GM19240 (cell line): ENCODE measurements around the gene SH3D19.
A peak's percentile ranks its signal among the peaks of the same experiment; 100 is the strongest.
"Not testable (repeated sequence)": the region's sequence is repeated elsewhere in the genome, so short reads cannot be mapped to it uniquely, and the experiment has no call there.

Experiments used
- DNase-seq: peaks from one replicate; pipeline ENCODE4 v3.0.0; 2011; ENCODE audit warnings: low spot score; ENCODE audit not compliant: insufficient read length

Gene SH3D19

GRCh38 chr4:151325111-151325948 is at the start of gene SH3D19:
TSS of gene SH3D19 (minus strand) at chr4:151325605. CDS start at chr4:151325352, 253 bp downstream.
- no peak for DNase-seq

GRCh38 chr4:151362404-151363164 is 37.2 kb upstream of the SH3D19 start:
- peak; percentile 71 for DNase-seq

- no peak for DNase-seq
These were observed 36.6 kb upstream of the SH3D19 start for GRCh38 chr4:151361966-151362365.

DNA sequence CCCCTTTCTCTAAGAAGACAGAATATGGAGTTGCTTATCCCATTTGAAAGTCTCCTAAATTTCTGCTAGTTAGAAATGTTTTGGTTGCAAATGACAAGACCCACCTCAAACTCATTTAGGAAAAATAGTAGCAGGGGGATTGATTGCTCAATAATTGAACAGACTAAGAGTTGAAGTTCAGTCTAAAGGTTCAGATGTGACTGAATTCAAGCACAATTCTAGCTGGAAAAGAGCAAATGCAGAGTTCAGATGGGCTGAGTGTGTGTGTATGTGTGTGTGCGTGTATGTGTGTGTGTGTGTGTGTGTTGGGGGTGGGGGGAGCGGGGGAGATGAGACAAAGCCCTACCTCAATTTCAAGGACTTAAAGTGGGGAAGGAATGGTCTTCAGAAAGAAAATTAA is 35.7 kb upstream of the SH3D19 start:
- DNase-seq, result no peak

- DNase-seq, result no peak
These were observed 34.2 kb upstream of the SH3D19 start for GRCh38 chr4:151359576-151359975.

DNA sequence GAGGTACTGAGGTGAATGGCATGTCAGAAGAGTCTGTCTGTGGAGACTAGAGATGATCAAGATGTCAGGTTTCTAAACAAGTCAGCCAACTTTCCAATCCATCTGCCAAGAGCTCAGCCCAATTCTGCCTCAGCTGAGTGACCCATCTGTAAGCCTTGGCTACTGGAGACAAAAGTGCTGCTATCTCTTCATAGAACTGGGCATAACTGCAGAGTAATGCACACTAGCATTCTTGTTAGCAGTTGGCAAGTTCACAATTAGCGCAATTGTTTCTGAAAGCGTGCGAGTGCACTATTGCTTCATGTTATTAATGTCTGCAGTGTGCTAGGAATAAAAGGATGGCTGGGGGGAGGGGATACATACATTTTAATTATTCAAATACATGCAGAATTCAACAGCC is 32.9 kb upstream of the SH3D19 start:
- no peak for DNase-seq

GRCh38 chr4:151356510-151356909 is 31.1 kb upstream of the SH3D19 start:
- no peak for DNase-seq

DNA sequence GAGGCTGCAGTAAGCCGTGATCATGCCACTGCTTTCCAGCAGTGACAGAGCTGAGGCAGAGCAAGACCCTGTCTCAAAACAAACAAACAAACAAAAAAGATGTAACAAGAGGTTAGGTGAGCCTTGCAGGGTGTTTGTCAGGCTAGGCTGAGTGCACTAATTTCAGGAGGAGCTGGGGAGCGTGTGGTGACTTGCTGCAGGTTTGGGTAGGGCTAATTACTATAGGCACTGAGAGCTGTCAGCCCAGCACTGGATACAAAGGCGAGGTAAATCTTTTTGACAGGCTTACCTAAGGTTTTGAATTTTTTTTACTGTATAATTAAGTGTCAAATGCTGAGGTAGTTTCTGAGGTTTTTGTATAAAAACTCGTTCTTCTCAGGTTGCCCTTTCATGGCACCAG is 29.8 kb upstream of the SH3D19 start:
- DNase-seq, result no peak

DNA sequence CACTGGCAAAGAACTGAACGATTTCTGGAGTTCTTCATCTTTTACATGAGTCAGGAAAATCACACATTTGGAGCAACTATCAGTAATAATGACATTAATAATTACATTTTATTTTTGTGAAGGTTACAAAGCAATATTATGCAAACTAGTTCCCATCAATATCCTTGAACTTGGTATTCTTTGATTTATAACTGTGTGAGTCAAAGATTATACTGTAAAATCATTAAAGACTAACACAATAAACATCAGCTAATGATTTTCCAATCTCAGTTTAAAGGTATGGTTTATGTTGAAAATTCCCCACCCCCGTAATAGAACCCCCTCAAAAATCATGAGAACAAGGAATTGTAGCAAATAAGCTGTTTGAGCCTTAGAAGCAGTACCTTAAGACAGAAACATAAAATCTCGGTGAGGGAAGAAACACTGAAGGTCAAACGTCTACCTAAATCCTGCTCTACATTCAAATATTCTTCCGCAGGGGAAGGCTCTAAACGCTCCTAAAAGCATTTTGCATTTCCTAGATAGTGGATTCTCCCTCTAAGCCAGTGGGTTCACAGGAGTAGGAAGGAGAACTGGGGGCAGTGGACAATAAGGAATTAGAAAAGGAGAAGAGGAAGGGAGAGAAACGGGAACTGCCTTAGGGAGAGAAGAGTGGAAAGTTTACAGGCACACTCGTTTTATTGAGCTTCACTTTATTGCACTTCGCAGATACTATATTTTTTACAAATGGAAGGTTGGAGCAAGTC is 22.3 kb upstream of the SH3D19 start:
- no peak for DNase-seq

DNA sequence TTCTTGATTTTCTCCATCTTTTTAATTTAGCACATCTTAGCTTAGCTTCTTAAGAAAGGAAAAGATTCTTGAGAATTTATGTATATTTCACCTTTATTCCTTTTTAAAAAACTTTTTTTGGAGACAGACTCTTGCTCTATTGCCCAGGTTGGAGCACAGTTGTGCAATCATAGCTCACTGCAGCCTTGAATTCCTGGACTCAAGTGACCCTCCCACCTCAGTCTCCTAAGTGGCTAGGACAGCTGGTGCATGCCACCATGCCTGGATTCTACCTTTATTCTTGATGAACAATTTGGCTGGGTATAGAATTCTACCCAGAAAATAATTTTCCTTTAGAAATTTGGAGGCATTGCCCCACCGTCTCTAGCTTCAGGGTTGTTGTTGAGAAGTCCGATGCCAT is 19.5 kb upstream of the SH3D19 start:
- no peak for DNase-seq

- no peak for DNase-seq
These were observed 15.5 kb upstream of the SH3D19 start for GRCh38 chr4:151340751-151341385.

- no peak for DNase-seq
These were observed 14.1 kb upstream of the SH3D19 start for GRCh38 chr4:151339467-151339866.

- DNase-seq, result no peak
These were observed 6.1 kb upstream of the SH3D19 start for GRCh38 chr4:151331276-151332042.

DNA sequence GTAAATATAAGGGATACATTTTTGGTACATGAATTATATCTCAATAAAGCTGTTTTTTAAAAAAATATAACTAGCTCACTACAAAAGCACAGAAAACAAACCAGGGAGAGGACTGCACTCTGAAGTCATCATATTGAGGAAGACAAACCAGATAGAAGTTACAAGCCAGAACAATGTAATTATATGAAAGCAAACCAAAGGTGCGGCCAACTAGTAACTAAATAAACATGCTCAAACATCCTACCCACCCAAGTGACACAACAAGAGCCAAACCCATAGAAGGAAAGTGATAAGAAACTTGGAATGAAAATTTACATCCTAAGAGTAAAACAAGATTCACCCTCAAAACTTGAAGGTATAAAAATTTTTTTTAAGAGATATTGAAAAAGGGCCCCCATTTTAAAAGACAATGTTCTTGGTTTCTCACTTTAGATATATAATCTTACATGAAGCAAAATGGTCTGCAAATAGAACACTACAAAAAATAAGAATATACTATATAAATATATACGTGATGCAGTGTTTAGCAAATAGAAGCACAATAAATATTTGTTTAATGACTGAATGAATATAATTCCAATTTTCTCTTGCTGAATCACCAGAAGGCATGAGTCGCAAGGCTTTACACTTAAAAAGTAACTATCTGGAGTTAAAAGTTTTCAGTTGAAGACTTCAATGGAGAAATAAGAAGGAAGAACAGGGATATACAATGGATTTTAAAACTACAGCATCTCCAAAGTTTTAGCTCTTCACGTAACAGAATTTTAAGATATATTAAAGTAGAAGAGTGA is 4.0 kb upstream of the SH3D19 start:
- DNase-seq, result no peak

DNA sequence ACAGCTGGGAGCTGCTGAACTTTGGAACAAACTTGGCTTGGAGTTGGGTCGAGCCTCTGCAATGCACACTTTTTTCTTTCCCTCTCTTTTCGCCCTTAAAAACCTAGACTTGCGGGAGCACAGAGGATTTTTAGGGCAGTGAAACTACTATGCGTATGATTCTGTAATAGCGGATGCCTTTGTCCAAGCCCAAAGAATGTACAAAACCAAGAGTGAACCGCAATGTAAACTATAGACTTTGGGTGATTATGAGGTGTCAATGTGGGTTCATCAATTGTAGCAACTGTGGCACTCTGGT is 493 bp upstream of the SH3D19 start:
- DNase-seq, result no peak

DNA sequence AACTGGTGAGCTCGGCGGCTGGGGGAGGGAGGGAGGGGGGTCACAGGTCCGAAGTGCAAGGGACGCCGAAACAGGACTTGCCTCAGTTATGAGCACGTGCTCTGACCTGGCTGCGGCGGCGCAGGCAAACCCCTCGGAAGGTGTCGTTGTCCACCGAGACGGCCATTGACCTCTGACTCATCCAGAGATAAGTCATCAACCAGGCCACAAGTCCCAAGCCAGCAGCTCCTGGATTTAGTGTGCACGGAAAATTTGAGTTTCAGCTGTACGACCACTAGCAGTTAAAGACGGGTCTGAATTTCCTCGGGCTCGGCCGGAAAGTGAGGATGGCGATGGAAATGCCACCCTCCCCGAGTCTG is 674 bp downstream of the SH3D19 start:
- DNase-seq, result no peak

- DNase-seq, result no peak
These were observed 1.2 kb downstream of the SH3D19 start for GRCh38 chr4:151324124-151324751.

- no peak for DNase-seq
These were observed 1.7 kb downstream of the SH3D19 start for GRCh38 chr4:151323667-151324066.

DNA sequence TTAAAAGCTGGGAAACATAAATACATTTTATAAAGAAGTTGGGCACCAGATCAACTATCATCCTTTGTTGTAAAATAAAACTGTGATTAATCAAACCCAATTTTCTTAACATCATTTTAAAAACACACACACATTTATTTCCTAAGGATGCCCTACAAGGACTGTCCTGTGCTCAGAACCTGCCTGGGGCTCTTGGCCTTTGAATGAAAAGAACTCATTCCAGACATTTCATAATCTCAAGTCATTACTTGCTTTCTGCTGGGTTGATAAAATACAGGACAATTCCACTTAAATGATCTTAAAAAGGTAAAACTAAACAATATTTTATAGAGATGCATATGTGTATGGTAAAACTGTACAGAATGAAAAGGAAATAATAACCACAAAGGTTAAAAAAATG is 2.8 kb downstream of the SH3D19 start:
- no peak for DNase-seq

GRCh38 chr4:151322161-151322560 is 3.2 kb downstream of the SH3D19 start:
- not testable (repeated sequence) for DNase-seq
